Liver (tissue), 3 donors: ENCODE measurements around the gene KRT32.

ENCODE experiments used
- CTCF ChIP-seq: fragments of 150-350 bp; IDR thresholded peaks from 2 replicates; pipeline ENCODE4 v1.5.1; 2017; ENCODE audit warnings: improper control_type of control experiment, low read depth, low read length; ENCODE audit not compliant: missing input control
- JUND ChIP-seq, 2 donors: IDR thresholded peaks; 2 replicates each; pipeline ENCODE4 v1.6.1; 2016; ENCODE audit warnings: antibody characterized with exemption in 2 of 2
- NR2F2 ChIP-seq: IDR thresholded peaks from 2 replicates; pipeline ENCODE4 v1.6.1; 2016; ENCODE audit warnings: antibody characterized with exemption
- RAD21 ChIP-seq, 2 donors: IDR thresholded peaks; 2 replicates each; pipeline ENCODE4 v1.6.1; 2016; ENCODE audit warnings: antibody characterized with exemption in 2 of 2, mild to moderate bottlenecking in 2 of 2
- REST ChIP-seq: IDR thresholded peaks from 2 replicates; pipeline ENCODE4 v1.6.1; 2016; ENCODE audit warnings: antibody characterized with exemption, mild to moderate bottlenecking
- SP1 ChIP-seq: IDR thresholded peaks from 2 replicates; pipeline ENCODE4 v1.6.1; 2018; ENCODE audit warnings: antibody characterized with exemption, mild to moderate bottlenecking
- TAF1 ChIP-seq: conservative IDR thresholded peaks from 2 replicates; pipeline ENCODE4 v1.6.1; 2016; ENCODE audit warnings: antibody characterized with exemption, mild to moderate bottlenecking
- YY1 ChIP-seq: IDR thresholded peaks from 2 replicates; pipeline ENCODE4 v1.6.1; 2016; ENCODE audit warnings: antibody characterized with exemption, mild to moderate bottlenecking
- ZBTB33 ChIP-seq: IDR thresholded peaks from 2 replicates; pipeline ENCODE4 v1.6.1; 2016; ENCODE audit warnings: antibody characterized with exemption
- donor health status: healthy.
- donor health status: healthy.

GRCh38 chr17:41490000-41490990, 23.1 kb upstream of the KRT32 start:
- TF ChIP-seq REST (no peak), CTCF (no peak), RAD21 (IDR thresholded peaks at IDR 0.05) (no peak), SP1 (no peak), JUND (IDR thresholded peaks at IDR 0.05) (no peak), ZBTB33 (no peak), TAF1 (no peak), YY1 (no peak), NR2F2 (no peak)
